Activated CD8-positive, alpha-beta memory T cell treated with anti-CD3 and anti-CD28 coated beads for 36 hours (primary cell): Measurements from ENCODE around the gene OR1L8. TPM values are rescaled to one million over a fixed set of nuclear protein-coding genes. Genes with fewer than 3 reads are reported as not detected.
"Not testable (repeated sequence)": the region's sequence is repeated elsewhere in the genome, so short reads cannot be mapped to it uniquely, and the experiment has no call there.

Experiments
- CTCF ChIA-PET: fragments of 350-600 bp; sonication (Branson Sonifier 250); formaldehyde crosslinking; loops from one replicate; lab custom pipeline; 2021; ENCODE audit warnings: antibody characterized with exemption; lab: Charles Lee
- POLR2A ChIA-PET: fragments of 350-600 bp; sonication (Branson Sonifier 250); formaldehyde crosslinking; loops from one replicate; lab custom pipeline; 2021; ENCODE audit warnings: antibody characterized with exemption; lab: Charles Lee
- total RNA-seq, 2 experiments: library from RNA; stranded (reverse); gene quantifications; one replicate each; pipeline ENCODE4 v1.2.3, GENCODE V29; 2021

Gene OR1L8
- total RNA-seq, result not detected

GRCh38 chr9:122583284-122583683 lies at the start of gene OR1L8:
Gene OR1L8, minus strand, starts transcription at chr9:122583384. Its CDS starts 14,907 bp downstream, at chr9:122568477.
- POLR2A ChIA-PET, CTCF ChIA-PET: not testable (repeated sequence)

GRCh38 chr9:122619996-122620395 lies 36.8 kb upstream of the OR1L8 start:
- POLR2A ChIA-PET, result no interaction called here
- CTCF ChIA-PET, result no interaction called here

- POLR2A ChIA-PET, result no interaction called here
- CTCF ChIA-PET, result no interaction called here
Observed at GRCh38 chr9:122614362-122614761, 31.2 kb upstream of the OR1L8 start, which contains the start of gene OR1Q1. Gene OR1Q1, plus strand, starts transcription at chr9:122614738. Its CDS starts 0 bp downstream, at chr9:122614738.

GRCh38 chr9:122609804-122610203 lies 26.6 kb upstream of the OR1L8 start:
- ChIA-PET POLR2A (no interaction called here), CTCF (no interaction called here)

- ChIA-PET CTCF (no interaction called here), POLR2A (no interaction called here)
Observed at GRCh38 chr9:122606587-122606986, 23.4 kb upstream of the OR1L8 start.

GRCh38 chr9:122605691-122606090 lies 22.5 kb upstream of the OR1L8 start:
- POLR2A ChIA-PET, result no interaction called here
- CTCF ChIA-PET, result no interaction called here

- ChIA-PET CTCF (no interaction called here), POLR2A (no interaction called here)
Observed at GRCh38 chr9:122580360-122580759, 2.8 kb downstream of the OR1L8 start.

GRCh38 chr9:122579874-122580273 lies 3.3 kb downstream of the OR1L8 start:
- CTCF ChIA-PET, result no interaction called here
- POLR2A ChIA-PET, result no interaction called here

- ChIA-PET POLR2A (interaction anchor here (0.6 kb wide), 1 partner anchor 1143 kb away, joined by 3 read pairs; no protein-coding TSS in a partner anchor), CTCF (no interaction called here)
Observed at GRCh38 chr9:122572456-122572855, 10.7 kb downstream of the OR1L8 start.

- CTCF ChIA-PET, result no interaction called here
Observed at GRCh38 chr9:122567901-122568300, 15.3 kb downstream of the OR1L8 start.

GRCh38 chr9:122562134-122562760 lies 20.9 kb downstream of the OR1L8 start:
- CTCF ChIA-PET, result no interaction called here
- POLR2A ChIA-PET, result no interaction called here

More at GRCh38 chr9:122567901-122568300, 15.3 kb downstream of the OR1L8 start:
- POLR2A ChIA-PET, result no interaction called here

- ChIA-PET POLR2A (no interaction called here), CTCF (no interaction called here)
Observed at GRCh38 chr9:122561446-122561845, 21.7 kb downstream of the OR1L8 start.

- CTCF ChIA-PET, result no interaction called here
- POLR2A ChIA-PET, result no interaction called here
Observed at GRCh38 chr9:122552812-122553211, 30.4 kb downstream of the OR1L8 start, which contains the start of gene OR1N2. Gene OR1N2, plus strand, starts transcription at chr9:122553112. Its CDS starts 100 bp downstream, at chr9:122553212.

- ChIA-PET CTCF (no interaction called here), POLR2A (no interaction called here)
Observed at GRCh38 chr9:122551371-122551770, 31.8 kb downstream of the OR1L8 start.

- ChIA-PET POLR2A (no interaction called here), CTCF (no interaction called here)
Observed at GRCh38 chr9:122546196-122546595, 37.0 kb downstream of the OR1L8 start.

- ChIA-PET CTCF (no interaction called here), POLR2A (no interaction called here)
Observed at GRCh38 chr9:122538757-122539156, 44.4 kb downstream of the OR1L8 start.

- CTCF ChIA-PET, POLR2A ChIA-PET: not testable (repeated sequence)
Observed at GRCh38 chr9:122537066-122537465, 46.1 kb downstream of the OR1L8 start.

GRCh38 chr9:122536134-122536533 lies 47.0 kb downstream of the OR1L8 start:
- POLR2A ChIA-PET, result no interaction called here
- CTCF ChIA-PET, result no interaction called here

- CTCF ChIA-PET, POLR2A ChIA-PET: not testable (repeated sequence)
Observed at GRCh38 chr9:122531157-122531556, 52.0 kb downstream of the OR1L8 start.

- POLR2A ChIA-PET, result no interaction called here
- CTCF ChIA-PET, result no interaction called here
Observed at GRCh38 chr9:122527193-122527592, 56.0 kb downstream of the OR1L8 start, which contains the start of gene OR1N1. Gene OR1N1, minus strand, starts transcription at chr9:122527293. Its CDS starts 0 bp downstream, at chr9:122527293.

- ChIA-PET POLR2A (no interaction called here), CTCF (no interaction called here)
Observed at GRCh38 chr9:122526602-122527001, 56.6 kb downstream of the OR1L8 start.
